ENCODE results near the gene PRIM2.
"Not testable (repeated sequence)": the region's sequence is repeated elsewhere in the genome, so short reads cannot be mapped to it uniquely, and the experiment has no call there.

PRIM2 gene

DNA sequence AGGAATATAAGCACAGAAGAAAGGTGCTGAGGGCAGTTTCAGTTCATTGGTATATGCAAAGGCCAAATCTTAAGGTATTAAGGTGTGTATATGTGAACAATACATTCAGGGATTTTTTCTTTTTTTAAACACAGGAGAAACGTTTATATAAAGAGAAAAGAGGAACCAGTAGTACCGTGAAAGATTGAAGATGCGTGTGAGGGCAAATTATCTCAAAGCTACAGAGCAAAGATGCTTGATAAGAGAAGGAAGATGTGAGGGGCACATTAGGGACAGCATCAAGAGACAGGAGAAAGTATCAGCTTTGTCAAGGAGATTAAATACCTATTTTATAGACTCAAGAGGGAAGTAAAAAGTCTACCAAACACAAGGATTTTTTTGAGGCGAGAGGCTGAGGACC lies 165.0 kb downstream of the PRIM2 start:
- not testable (repeated sequence) for H3K36me3 ChIP-seq; H3K9me3 ChIP-seq; H3K4me3 ChIP-seq (ENCODE audit: low read depth in 1 of 2, low read length in 1 of 2); H3K27me3 ChIP-seq; H3K4me1 ChIP-seq (ENCODE audit: control insufficient read depth in 1 of 2, insufficient read depth in 1 of 2, low read depth in 1 of 2, low read length in 1 of 2); H3K27ac ChIP-seq

- H3K27me3 ChIP-seq; H3K9me3 ChIP-seq; H3K4me3 ChIP-seq (ENCODE audit: low read depth in 1 of 2, low read length in 1 of 2); H3K27ac ChIP-seq; H3K4me1 ChIP-seq (ENCODE audit: control insufficient read depth in 1 of 2, insufficient read depth in 1 of 2, low read depth in 1 of 2, low read length in 1 of 2); H3K36me3 ChIP-seq: not testable (repeated sequence)
Observed at GRCh38 chr6:57486494-57487081, 169.2 kb downstream of the PRIM2 start.

GRCh38 chr6:57488551-57488950 lies 171.1 kb downstream of the PRIM2 start:
- not testable (repeated sequence) for H3K9me3 ChIP-seq; H3K27me3 ChIP-seq; H3K4me1 ChIP-seq (ENCODE audit: control insufficient read depth in 1 of 2, insufficient read depth in 1 of 2, low read depth in 1 of 2, low read length in 1 of 2); H3K27ac ChIP-seq; H3K36me3 ChIP-seq; H3K4me3 ChIP-seq (ENCODE audit: low read depth in 1 of 2, low read length in 1 of 2)

DNA sequence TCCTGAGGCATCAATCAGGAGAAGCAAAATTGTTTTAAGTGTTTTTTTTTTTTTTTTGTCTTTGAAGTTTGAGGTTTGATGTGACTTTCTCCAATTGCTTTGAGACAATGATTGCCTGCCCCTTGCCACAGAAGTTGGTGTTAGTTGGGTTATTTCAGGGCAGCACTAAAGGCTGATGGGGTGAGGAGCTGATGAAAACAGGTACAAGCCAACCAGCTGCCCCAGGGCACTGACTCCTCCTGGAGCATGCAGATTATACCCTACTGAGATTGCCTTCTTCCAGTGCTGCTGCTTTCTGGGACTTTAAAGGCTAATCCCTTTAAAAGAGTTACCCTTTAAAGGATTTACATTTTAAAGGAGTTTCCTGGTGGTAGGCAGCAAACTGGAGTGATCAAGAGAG lies 172.5 kb downstream of the PRIM2 start:
- H3K27ac ChIP-seq; H3K27me3 ChIP-seq; H3K9me3 ChIP-seq; H3K4me3 ChIP-seq (ENCODE audit: low read depth in 1 of 2, low read length in 1 of 2); H3K4me1 ChIP-seq (ENCODE audit: control insufficient read depth in 1 of 2, insufficient read depth in 1 of 2, low read depth in 1 of 2, low read length in 1 of 2); H3K36me3 ChIP-seq: not testable (repeated sequence)

- H3K4me3 ChIP-seq (ENCODE audit: low read depth in 1 of 2, low read length in 1 of 2); H3K4me1 ChIP-seq (ENCODE audit: control insufficient read depth in 1 of 2, insufficient read depth in 1 of 2, low read depth in 1 of 2, low read length in 1 of 2); H3K27ac ChIP-seq; H3K9me3 ChIP-seq; H3K36me3 ChIP-seq; H3K27me3 ChIP-seq: not testable (repeated sequence)
Observed at GRCh38 chr6:57491795-57492194, 174.4 kb downstream of the PRIM2 start.

DNA sequence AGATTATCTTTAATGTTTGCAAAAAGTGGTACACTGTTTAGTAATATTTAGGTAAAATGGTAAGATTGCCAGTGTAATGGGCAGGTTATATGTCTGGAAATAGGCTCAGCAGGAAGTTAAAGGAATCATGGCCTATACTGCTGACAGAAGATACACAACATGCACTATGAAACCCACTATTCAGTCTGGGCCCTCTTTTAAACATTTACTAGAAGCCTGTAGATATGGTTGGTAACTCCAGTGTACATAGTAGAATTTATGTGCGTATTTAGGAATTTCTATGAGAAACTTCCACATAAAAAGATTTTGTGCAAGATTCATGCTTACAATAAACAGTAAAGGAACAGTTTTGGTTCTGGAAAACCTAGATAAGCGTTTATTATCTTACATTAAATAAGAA lies 178.8 kb downstream of the PRIM2 start:
- not testable (repeated sequence) for H3K27ac ChIP-seq; H3K27me3 ChIP-seq; H3K9me3 ChIP-seq; H3K4me1 ChIP-seq (ENCODE audit: control insufficient read depth in 1 of 2, insufficient read depth in 1 of 2, low read depth in 1 of 2, low read length in 1 of 2); H3K4me3 ChIP-seq (ENCODE audit: low read depth in 1 of 2, low read length in 1 of 2); H3K36me3 ChIP-seq

- H3K9me3 ChIP-seq; H3K27ac ChIP-seq; H3K4me1 ChIP-seq (ENCODE audit: control insufficient read depth in 1 of 2, insufficient read depth in 1 of 2, low read depth in 1 of 2, low read length in 1 of 2); H3K27me3 ChIP-seq; H3K4me3 ChIP-seq (ENCODE audit: low read depth in 1 of 2, low read length in 1 of 2); H3K36me3 ChIP-seq: not testable (repeated sequence)
Observed at GRCh38 chr6:57500368-57501021, 183.1 kb downstream of the PRIM2 start.

GRCh38 chr6:57502387-57502786 lies 185.0 kb downstream of the PRIM2 start:
- not testable (repeated sequence) for H3K27ac ChIP-seq; H3K4me1 ChIP-seq (ENCODE audit: control insufficient read depth in 1 of 2, insufficient read depth in 1 of 2, low read depth in 1 of 2, low read length in 1 of 2); H3K4me3 ChIP-seq (ENCODE audit: low read depth in 1 of 2, low read length in 1 of 2); H3K36me3 ChIP-seq; H3K9me3 ChIP-seq; H3K27me3 ChIP-seq

GRCh38 chr6:57505251-57505650 lies 187.8 kb downstream of the PRIM2 start:
- not testable (repeated sequence) for H3K9me3 ChIP-seq; H3K4me3 ChIP-seq (ENCODE audit: low read depth in 1 of 2, low read length in 1 of 2); H3K27me3 ChIP-seq; H3K4me1 ChIP-seq (ENCODE audit: control insufficient read depth in 1 of 2, insufficient read depth in 1 of 2, low read depth in 1 of 2, low read length in 1 of 2); H3K36me3 ChIP-seq; H3K27ac ChIP-seq

- H3K4me1 ChIP-seq (ENCODE audit: control insufficient read depth in 1 of 2, insufficient read depth in 1 of 2, low read depth in 1 of 2, low read length in 1 of 2); H3K27me3 ChIP-seq: not testable (repeated sequence)
Observed at GRCh38 chr6:57510390-57510789, 193.0 kb downstream of the PRIM2 start.

GRCh38 chr6:57515171-57515570 lies 197.7 kb downstream of the PRIM2 start:
- H3K27ac ChIP-seq; H3K27me3 ChIP-seq; H3K4me3 ChIP-seq (ENCODE audit: low read depth in 1 of 2, low read length in 1 of 2); H3K4me1 ChIP-seq (ENCODE audit: control insufficient read depth in 1 of 2, insufficient read depth in 1 of 2, low read depth in 1 of 2, low read length in 1 of 2); H3K36me3 ChIP-seq; H3K9me3 ChIP-seq: not testable (repeated sequence)

More at GRCh38 chr6:57510390-57510789, 193.0 kb downstream of the PRIM2 start:
- not testable (repeated sequence) for H3K4me3 ChIP-seq (ENCODE audit: low read depth in 1 of 2, low read length in 1 of 2); H3K36me3 ChIP-seq; H3K27ac ChIP-seq; H3K9me3 ChIP-seq

DNA sequence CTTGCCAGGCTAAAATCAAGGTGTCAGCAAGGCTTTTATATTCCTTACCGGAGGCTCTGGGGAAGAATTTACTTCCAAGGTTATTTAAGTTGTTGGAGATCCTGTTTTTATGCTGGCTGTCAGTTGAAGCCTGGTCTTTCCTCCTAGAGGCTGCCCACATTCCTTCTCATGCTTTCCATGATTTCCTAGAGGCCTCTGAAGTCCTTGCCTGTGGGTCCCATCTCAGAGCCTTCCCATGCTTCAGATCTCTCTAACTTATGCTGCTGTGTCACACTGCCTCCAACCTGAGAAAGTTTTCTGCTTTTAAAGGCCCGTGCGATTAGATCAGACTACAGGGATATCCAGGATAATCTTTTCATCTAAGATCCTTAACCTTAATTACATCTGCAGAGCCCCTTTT lies 198.4 kb downstream of the PRIM2 start:
- H3K27me3 ChIP-seq; H3K9me3 ChIP-seq; H3K4me3 ChIP-seq (ENCODE audit: low read depth in 1 of 2, low read length in 1 of 2); H3K4me1 ChIP-seq (ENCODE audit: control insufficient read depth in 1 of 2, insufficient read depth in 1 of 2, low read depth in 1 of 2, low read length in 1 of 2); H3K36me3 ChIP-seq; H3K27ac ChIP-seq: not testable (repeated sequence)

DNA sequence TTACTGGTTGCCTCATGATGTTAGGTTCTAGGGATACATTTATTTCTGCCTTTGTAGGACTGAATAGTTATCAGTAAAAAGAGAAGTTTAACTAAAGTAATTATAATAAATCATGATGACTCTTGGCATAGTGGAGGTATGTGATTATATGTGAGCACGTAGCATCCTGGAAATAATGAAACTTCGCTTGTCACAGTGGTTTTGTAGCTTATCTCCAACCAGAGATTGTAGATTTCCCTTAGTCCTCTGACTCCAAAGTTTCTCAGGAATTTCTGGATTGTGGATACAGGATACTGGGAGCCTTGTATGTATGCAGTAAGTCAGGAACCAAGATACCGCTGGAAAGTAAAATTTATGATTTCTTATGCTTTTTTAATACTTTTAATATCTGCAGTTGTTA lies 199.3 kb downstream of the PRIM2 start:
- not testable (repeated sequence) for H3K36me3 ChIP-seq; H3K9me3 ChIP-seq; H3K4me3 ChIP-seq (ENCODE audit: low read depth in 1 of 2, low read length in 1 of 2); H3K27ac ChIP-seq; H3K27me3 ChIP-seq; H3K4me1 ChIP-seq (ENCODE audit: control insufficient read depth in 1 of 2, insufficient read depth in 1 of 2, low read depth in 1 of 2, low read length in 1 of 2)

GRCh38 chr6:57519198-57519597 lies 201.8 kb downstream of the PRIM2 start:
- H3K9me3 ChIP-seq; H3K27ac ChIP-seq; H3K4me1 ChIP-seq (ENCODE audit: control insufficient read depth in 1 of 2, insufficient read depth in 1 of 2, low read depth in 1 of 2, low read length in 1 of 2); H3K4me3 ChIP-seq (ENCODE audit: low read depth in 1 of 2, low read length in 1 of 2); H3K27me3 ChIP-seq; H3K36me3 ChIP-seq: not testable (repeated sequence)
